MCF 10A (cell line): ENCODE results near the gene CENPB. TPM values are rescaled to one million over a fixed set of nuclear protein-coding genes. Genes with fewer than 3 reads are reported as not detected.

Experiments
- BruUV-seq: library from RNA; stranded (reverse); fragments of 400-500 nt; replicated peaks from 2 replicates; lab custom pipeline; 2021; lab: Mats Ljungman, UMichigan
- CTCF ChIA-PET: fragments of 300-600 bp; sonication (Branson Sonifier 250); formaldehyde crosslinking; extraction: SDS; loops from one replicate; lab custom pipeline; 2021; ENCODE audit warnings: antibody characterized with exemption, inconsistent platforms; lab: Yijun Ruan, JAX
- POLR2A ChIA-PET: fragments of 300-600, 350-650 bp; sonication (Branson Sonifier 250); formaldehyde crosslinking; extraction: SDS; loops from one replicate; lab custom pipeline; 2020; ENCODE audit warnings: antibody characterized with exemption, inconsistent platforms; lab: Yijun Ruan, JAX
- DNase-seq: peaks from one replicate; pipeline ENCODE4 v3.0.0-alpha.2; 2018; ENCODE audit not compliant: unreplicated experiment
- H3K27ac Mint-ChIP-seq: one replicate; pipeline ENCODE4 v1.8.0; 2022; ENCODE audit warnings: mild to moderate bottlenecking, low read depth, mixed read lengths; ENCODE audit not compliant: unreplicated experiment
- H3K27me3 Mint-ChIP-seq: one replicate; pipeline ENCODE4 v1.8.0; 2022; ENCODE audit warnings: mixed read lengths; ENCODE audit not compliant: insufficient read depth, unreplicated experiment
- H3K36me3 Mint-ChIP-seq: one replicate; pipeline ENCODE4 v1.8.0; 2022; ENCODE audit warnings: mild to moderate bottlenecking, moderate library complexity, mixed read lengths; ENCODE audit not compliant: insufficient read depth, unreplicated experiment
- H3K4me1 Mint-ChIP-seq: one replicate; pipeline ENCODE4 v1.8.0; 2022; ENCODE audit warnings: mixed read lengths; ENCODE audit not compliant: insufficient read depth, unreplicated experiment
- H3K4me3 Mint-ChIP-seq: one replicate; pipeline ENCODE4 v1.8.0; 2022; ENCODE audit warnings: mild to moderate bottlenecking, moderate library complexity, mixed read lengths; ENCODE audit not compliant: unreplicated experiment
- H3K9me3 Mint-ChIP-seq: one replicate; pipeline ENCODE4 v1.8.0; 2022; ENCODE audit warnings: mixed read lengths; ENCODE audit not compliant: unreplicated experiment
- intact Hi-C: fragments of 100-400 bp; cut with micrococcal nuclease; formaldehyde crosslinking; loops from 2 replicates; pipeline ENCODE4 v1.14.1; 2022
- total RNA-seq: library from RNA; stranded (reverse); gene quantifications from 2 replicates; pipeline ENCODE4 v1.2.3, GENCODE V29; 2022
- TF ChIP-seq, protein P1 (sequence below): fragments of 200-600 bp; IDR thresholded peaks from one replicate; pipeline ENCODE4 v1.8.0; 2022; ENCODE audit warnings: antibody characterized with exemption, mild to moderate bottlenecking; ENCODE audit not compliant: unreplicated experiment

The CENPB gene
- total RNA-seq, 1 experiment from 2014 or later = 54.8 TPM

DNA sequence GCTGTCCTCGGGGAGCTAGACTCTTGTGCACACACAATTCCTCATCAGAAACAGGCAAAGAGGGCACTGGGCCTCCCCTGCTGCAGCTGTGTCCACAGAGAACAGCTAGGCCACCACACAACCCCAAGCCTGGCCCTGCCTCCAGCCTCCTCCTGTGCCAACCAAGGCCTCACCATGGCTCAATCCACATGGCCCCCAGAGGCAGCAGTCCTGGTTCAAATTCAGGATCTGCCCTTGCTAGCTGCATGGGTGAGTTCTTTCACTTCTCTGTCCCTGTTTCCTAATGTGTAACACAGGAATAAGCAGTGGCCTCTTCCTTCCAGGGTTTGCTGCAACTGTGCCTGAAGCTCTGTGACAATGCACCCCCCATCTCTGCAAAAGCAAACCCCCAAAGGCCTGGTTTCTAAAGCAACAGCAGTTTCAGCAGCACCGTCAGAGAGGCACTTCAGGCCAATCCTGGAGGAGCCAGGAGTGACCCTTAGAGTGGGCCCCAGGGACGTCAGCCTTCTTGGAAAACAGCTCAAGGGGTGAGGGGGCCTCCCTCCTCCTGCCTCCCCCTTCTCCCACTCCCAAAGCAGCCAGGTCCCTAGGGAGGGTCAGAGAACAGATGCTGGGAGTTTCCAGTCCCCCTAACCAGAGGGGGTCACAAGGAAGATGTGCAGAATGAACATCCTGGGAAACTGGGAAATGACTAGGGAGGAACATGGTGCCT lies 21.2 kb downstream of the CENPB start:
- ChIA-PET CTCF (interaction anchor here (0.6 to 6.7 kb wide), 9 partner anchors 10 to 345 kb away, joined by 3 to 65 read pairs (median 4); partner anchors contain the start of gene SPEF1), POLR2A (interaction anchor here (0.7 to 1.4 kb wide), 4 partner anchors 13 to 332 kb away, joined by 3 to 8 read pairs (median 3); partner anchors contain the start of gene CENPB)
- TF ChIP-seq, protein P1, sequence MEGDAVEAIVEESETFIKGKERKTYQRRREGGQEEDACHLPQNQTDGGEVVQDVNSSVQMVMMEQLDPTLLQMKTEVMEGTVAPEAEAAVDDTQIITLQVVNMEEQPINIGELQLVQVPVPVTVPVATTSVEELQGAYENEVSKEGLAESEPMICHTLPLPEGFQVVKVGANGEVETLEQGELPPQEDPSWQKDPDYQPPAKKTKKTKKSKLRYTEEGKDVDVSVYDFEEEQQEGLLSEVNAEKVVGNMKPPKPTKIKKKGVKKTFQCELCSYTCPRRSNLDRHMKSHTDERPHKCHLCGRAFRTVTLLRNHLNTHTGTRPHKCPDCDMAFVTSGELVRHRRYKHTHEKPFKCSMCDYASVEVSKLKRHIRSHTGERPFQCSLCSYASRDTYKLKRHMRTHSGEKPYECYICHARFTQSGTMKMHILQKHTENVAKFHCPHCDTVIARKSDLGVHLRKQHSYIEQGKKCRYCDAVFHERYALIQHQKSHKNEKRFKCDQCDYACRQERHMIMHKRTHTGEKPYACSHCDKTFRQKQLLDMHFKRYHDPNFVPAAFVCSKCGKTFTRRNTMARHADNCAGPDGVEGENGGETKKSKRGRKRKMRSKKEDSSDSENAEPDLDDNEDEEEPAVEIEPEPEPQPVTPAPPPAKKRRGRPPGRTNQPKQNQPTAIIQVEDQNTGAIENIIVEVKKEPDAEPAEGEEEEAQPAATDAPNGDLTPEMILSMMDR = no peak
- peaks cover 6% of the 10 kb centered on the region for H3K36me3 Mint-ChIP-seq
- no peak for DNase-seq
- no peaks in the 10 kb centered on the region for H3K27me3 Mint-ChIP-seq
- peak overlapping the region; percentile 61 for H3K27ac Mint-ChIP-seq
- peaks cover 18% of the 10 kb centered on the region for H3K4me1 Mint-ChIP-seq
- no peak overlapping the region for H3K4me3 Mint-ChIP-seq
- intact Hi-C loops = no loop called here
- no TSS peak for BruUV-seq
- H3K9me3 Mint-ChIP-seq = no peaks in the 10 kb centered on the region

DNA sequence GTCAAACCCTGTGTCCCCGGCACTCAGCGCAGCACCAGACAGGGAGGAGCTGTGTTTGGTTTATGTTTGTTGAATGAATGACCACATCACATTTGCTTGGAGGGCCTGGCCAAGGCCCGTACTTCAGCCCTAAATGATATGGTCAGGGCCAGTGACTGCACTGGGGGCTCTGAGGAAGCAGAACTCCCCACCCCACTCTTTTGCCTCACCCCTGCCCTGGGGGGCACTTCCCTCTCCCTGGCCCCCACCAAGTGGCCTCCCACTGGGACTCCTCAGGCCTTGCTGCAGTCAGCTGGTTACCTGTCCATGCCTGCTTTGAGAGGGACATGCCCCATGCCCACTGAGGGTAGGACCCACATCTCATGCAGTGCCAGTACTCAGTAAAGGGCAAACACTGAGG lies 21.9 kb downstream of the CENPB start:
- no peak overlapping the region for H3K27ac Mint-ChIP-seq
- no peaks in the 10 kb centered on the region for H3K27me3 Mint-ChIP-seq
- TF ChIP-seq, protein P1 = no peak
- H3K4me3 Mint-ChIP-seq = no peak overlapping the region
- H3K4me1 Mint-ChIP-seq = peaks cover 18% of the 10 kb centered on the region
- H3K36me3 Mint-ChIP-seq = peaks cover 6% of the 10 kb centered on the region
- intact Hi-C loops = no loop called here
- H3K9me3 Mint-ChIP-seq = no peaks in the 10 kb centered on the region
- POLR2A ChIA-PET = no interaction called here
- BruUV-seq = no TSS peak
- DNase-seq = no peak
- CTCF ChIA-PET = interaction anchor here (0.7 to 6.7 kb wide), 5 partner anchors 10 to 90 kb away, joined by 4 to 65 read pairs (median 7); partner anchors contain the start of gene SPEF1

- no peak for DNase-seq
- Mint-ChIP-seq H3K4me1 (peaks cover 14% of the 10 kb centered on the region), H3K27me3 (no peaks in the 10 kb centered on the region), H3K27ac (no peak overlapping the region), H3K4me3 (no peak overlapping the region), H3K36me3 (peaks cover 6% of the 10 kb centered on the region), H3K9me3 (no peaks in the 10 kb centered on the region)
- POLR2A ChIA-PET = interaction anchor here (0.7 kb wide), 1 partner anchor 604 kb away, joined by 3 read pairs; no protein-coding TSS in a partner anchor
- BruUV-seq = no TSS peak
- intact Hi-C loops = no loop called here
- CTCF ChIA-PET = interaction anchor here (0.8 to 6.7 kb wide), 4 partner anchors 9 to 91 kb away, joined by 3 to 65 read pairs (median 6); partner anchors contain the start of genes AP5S1 and SPEF1
- TF ChIP-seq, protein P1 = no peak
Observed at GRCh38 chr20:3763671-3764601, 22.6 kb downstream of the CENPB start.
